ENCODE results near the gene NOX4.

- TF ChIP-seq POLR2A (IDR thresholded peaks at IDR 0.05) (no peak), CTCF (IDR thresholded peaks at IDR 0.05) (no peak)
Observed at GRCh38 chr11:89537936-89538335, 46.8 kb upstream of the NOX4 start.
